ENCODE measurements around the gene SSBP4.

SSBP4 gene

GRCh38 chr19:18424122-18424889 is 5.1 kb downstream of the SSBP4 start:
- Mint-ChIP-seq H3K27me3 (no peaks in the 10 kb centered on the region), H3K4me1 (peaks cover 40% of the 10 kb centered on the region), H3K27ac (no peak overlapping the region), H3K9me3 (no peaks in the 10 kb centered on the region), H3K36me3 (no peaks in the 10 kb centered on the region), H3K4me3 (no peak overlapping the region)

- Mint-ChIP-seq H3K4me1 (peaks cover 39% of the 10 kb centered on the region), H3K27ac (no peak overlapping the region), H3K9me3 (no peaks in the 10 kb centered on the region), H3K4me3 (no peak overlapping the region), H3K36me3 (no peaks in the 10 kb centered on the region), H3K27me3 (no peaks in the 10 kb centered on the region)
These were observed 5.8 kb downstream of the SSBP4 start for GRCh38 chr19:18424890-18425514.

- no peaks in the 10 kb centered on the region for H3K9me3 Mint-ChIP-seq
- H3K4me3 Mint-ChIP-seq, result no peak overlapping the region
- H3K4me1 Mint-ChIP-seq, result peaks cover 35% of the 10 kb centered on the region
- no peaks in the 10 kb centered on the region for H3K27me3 Mint-ChIP-seq
- H3K36me3 Mint-ChIP-seq, result no peaks in the 10 kb centered on the region
- no peak overlapping the region for H3K27ac Mint-ChIP-seq
These were observed 6.6 kb downstream of the SSBP4 start for GRCh38 chr19:18425515-18426415.

- no peaks in the 10 kb centered on the region for H3K9me3 Mint-ChIP-seq
- H3K27me3 Mint-ChIP-seq, result no peaks in the 10 kb centered on the region
- no peak overlapping the region for H3K4me3 Mint-ChIP-seq
- H3K4me1 Mint-ChIP-seq, result peaks cover 29% of the 10 kb centered on the region
- no peak overlapping the region for H3K27ac Mint-ChIP-seq
- no peaks in the 10 kb centered on the region for H3K36me3 Mint-ChIP-seq
These were observed 7.2 kb downstream of the SSBP4 start for GRCh38 chr19:18426416-18426767.

GRCh38 chr19:18427080-18427742 is 8.0 kb downstream of the SSBP4 start:
- no peak overlapping the region for H3K4me3 Mint-ChIP-seq
- H3K9me3 Mint-ChIP-seq, result no peaks in the 10 kb centered on the region
- H3K4me1 Mint-ChIP-seq, result peaks cover 21% of the 10 kb centered on the region
- no peaks in the 10 kb centered on the region for H3K36me3 Mint-ChIP-seq
- H3K27ac Mint-ChIP-seq, result no peak overlapping the region
- no peaks in the 10 kb centered on the region for H3K27me3 Mint-ChIP-seq

- Mint-ChIP-seq H3K27me3 (no peaks in the 10 kb centered on the region), H3K27ac (no peak overlapping the region), H3K36me3 (no peaks in the 10 kb centered on the region), H3K4me1 (peaks cover 17% of the 10 kb centered on the region), H3K9me3 (no peaks in the 10 kb centered on the region), H3K4me3 (no peak overlapping the region)
These were observed 8.5 kb downstream of the SSBP4 start for GRCh38 chr19:18427743-18428113.

- no peaks in the 10 kb centered on the region for H3K27me3 Mint-ChIP-seq
- no peak overlapping the region for H3K4me3 Mint-ChIP-seq
- no peak overlapping the region for H3K27ac Mint-ChIP-seq
- H3K9me3 Mint-ChIP-seq, result no peaks in the 10 kb centered on the region
- peaks cover 11% of the 10 kb centered on the region for H3K4me1 Mint-ChIP-seq
- no peaks in the 10 kb centered on the region for H3K36me3 Mint-ChIP-seq
These were observed 9.1 kb downstream of the SSBP4 start for GRCh38 chr19:18428173-18428786.

- Mint-ChIP-seq H3K4me1 (peaks cover 10% of the 10 kb centered on the region), H3K4me3 (peak overlapping the region; percentile 59), H3K36me3 (no peaks in the 10 kb centered on the region), H3K27ac (no peak overlapping the region), H3K27me3 (no peaks in the 10 kb centered on the region), H3K9me3 (no peaks in the 10 kb centered on the region)
These were observed 9.8 kb downstream of the SSBP4 start for GRCh38 chr19:18428787-18429674.

GRCh38 chr19:18429717-18430416 is 10.7 kb downstream of the SSBP4 start:
- Mint-ChIP-seq H3K4me3 (peak overlapping the region; percentile 61), H3K4me1 (peaks cover 10% of the 10 kb centered on the region)

GRCh38 chr19:18430417-18431144 is 11.4 kb downstream of the SSBP4 start:
- no peak overlapping the region for H3K27ac Mint-ChIP-seq
- no peaks in the 10 kb centered on the region for H3K9me3 Mint-ChIP-seq
- H3K27me3 Mint-ChIP-seq, result no peaks in the 10 kb centered on the region
- peaks cover 9% of the 10 kb centered on the region for H3K4me1 Mint-ChIP-seq
- no peaks in the 10 kb centered on the region for H3K36me3 Mint-ChIP-seq
- H3K4me3 Mint-ChIP-seq, result peak overlapping the region; percentile 30

More at GRCh38 chr19:18429717-18430416, 10.7 kb downstream of the SSBP4 start:
- Mint-ChIP-seq H3K27ac (no peak overlapping the region), H3K9me3 (no peaks in the 10 kb centered on the region), H3K27me3 (no peaks in the 10 kb centered on the region), H3K36me3 (no peaks in the 10 kb centered on the region)

GRCh38 chr19:18431351-18432197 is 12.4 kb downstream of the SSBP4 start:
- no peak overlapping the region for H3K27ac Mint-ChIP-seq
- no peak overlapping the region for H3K4me3 Mint-ChIP-seq
- H3K4me1 Mint-ChIP-seq, result peaks cover 12% of the 10 kb centered on the region
- no peaks in the 10 kb centered on the region for H3K36me3 Mint-ChIP-seq
- no peaks in the 10 kb centered on the region for H3K9me3 Mint-ChIP-seq
- no peaks in the 10 kb centered on the region for H3K27me3 Mint-ChIP-seq

GRCh38 chr19:18432275-18433014 is 13.2 kb downstream of the SSBP4 start:
- Mint-ChIP-seq H3K27ac (peak overlapping the region; percentile 65), H3K4me1 (peaks cover 12% of the 10 kb centered on the region), H3K4me3 (peak overlapping the region; percentile 77), H3K36me3 (no peaks in the 10 kb centered on the region), H3K27me3 (no peaks in the 10 kb centered on the region), H3K9me3 (no peaks in the 10 kb centered on the region)
